Sigmoid colon (tissue), 7 donors: ENCODE measurements around the gene RBM38. TPM values are rescaled to one million over a fixed set of nuclear protein-coding genes. Genes with fewer than 3 reads are reported as not detected.
A peak's percentile ranks its signal among the peaks of the same experiment; 100 is the strongest.

Experiments
- DNase-seq: peaks from one replicate; pipeline ENCODE4 v3.0.0-alpha.2; 2019
- H3K27ac ChIP-seq, 4 donors: fragments of 200-600 bp; sonication (generic); one replicate each; pipeline ENCODE4 v1.5.1; 2016 to 2019; ENCODE audit warnings: mild to moderate bottlenecking in 1 of 4
- H3K27me3 ChIP-seq, 3 donors: fragments of 200-600 bp; sonication (generic); one replicate each; pipeline ENCODE4 v1.5.1; 2019; ENCODE audit warnings: mild to moderate bottlenecking in 1 of 3
- H3K36me3 ChIP-seq, 4 donors: fragments of 200-600 bp; sonication (generic); one replicate each; pipeline ENCODE4 v1.5.1; 2016 to 2019
- H3K4me1 ChIP-seq, 4 donors: fragments of 200-600 bp; sonication (generic); one replicate each; pipeline ENCODE4 v1.5.1; 2017 to 2019
- H3K4me3 ChIP-seq, 4 donors: fragments of 200-600 bp; sonication (generic); one replicate each; pipeline ENCODE4 v1.5.1; 2017 to 2019; ENCODE audit warnings: mild to moderate bottlenecking in 2 of 4, moderate library complexity in 1 of 4
- H3K9me3 ChIP-seq, 4 donors: fragments of 200-600 bp in 3 of 4; sonication (generic) in 3 of 4; one replicate each; pipeline versions ENCODE4 v1.5.1 to v1.6.1; 2013 to 2019
- CTCF ChIP-seq, 4 experiments: fragments of 450-650 bp in 3 of 4; fragments of 200-600 bp in 1 of 4; IDR thresholded peaks; one replicate each; pipeline ENCODE4 v1.5.1; 2016 to 2019; ENCODE audit warnings: antibody characterized with exemption in 4 of 4, mild to moderate bottlenecking in 3 of 4, moderate library complexity in 2 of 4
- EP300 ChIP-seq, 4 donors: sonication (generic); formaldehyde crosslinking; IDR thresholded peaks; one replicate each; pipeline ENCODE4 v1.6.1; 2017; ENCODE audit warnings: antibody characterized with exemption in 4 of 4
- POLR2A ChIP-seq, 2 donors: fragments of 450-650 bp; IDR thresholded peaks; one replicate each; pipeline ENCODE4 v1.6.1; 2016; ENCODE audit warnings: antibody characterized with exemption in 2 of 2, mild to moderate bottlenecking in 2 of 2, moderate library complexity in 2 of 2
- POLR2AphosphoS5 ChIP-seq, 4 donors: sonication (generic); formaldehyde crosslinking; IDR thresholded peaks; one replicate each; pipeline ENCODE4 v1.6.1; 2017; ENCODE audit warnings: antibody characterized with exemption in 4 of 4
- WGBS, 2 donors: extraction: QIAGEN DNeasy Blood & Tissue Kit; methylation state at CpG; one replicate each; pipeline ENCODE4 v1.1.7; 2013; 5-methylcytosine and 5-hydroxymethylcytosine counted together
- intact Hi-C: fragments of 100-400 bp; cut with DNase I; formaldehyde crosslinking; loops from one replicate; pipeline ENCODE4 v1.15.1; 2023
- polyA plus RNA-seq, 3 donors: library from polyadenylated mRNA; stranded (reverse); fragments of 200-250 nt; gene quantifications; one replicate each; pipeline ENCODE4 v1.2.3, GENCODE V29; 2013
- total RNA-seq, 4 donors: library from RNA; depleted of rRNA; stranded (reverse); fragments of >200 nt; gene quantifications; one replicate each; pipeline ENCODE4 v1.1.0, GENCODE V29; 2016
- donor health status: healthy with polysubstance abuse.
- donor health status: Bipolar disorder and iron deficiency.
- donor health status: healthy.

The RBM38 gene
- total and polyA plus RNA-seq, 7 donors = 31.4 to 94.2 (median 59.9) TPM

GRCh38 chr20:57372581-57373350 is 18.4 kb upstream of the RBM38 start:
- no peak for TF ChIP-seq POLR2A (IDR thresholded peaks at IDR 0.05)
- TF ChIP-seq POLR2AphosphoS5 (IDR thresholded peaks at IDR 0.05) = no peak
- no peak for TF ChIP-seq EP300 (IDR thresholded peaks at IDR 0.05)
- no peak for TF ChIP-seq CTCF (IDR thresholded peaks at IDR 0.05)
- Histone ChIP-seq H3K36me3 (peaks cover 51 to 100% (median 74%) of the 10 kb centered on the region in 4 donors), H3K27ac (no peak overlapping the region), H3K9me3 (no peaks in the 10 kb centered on the region), H3K4me1 (no peaks in the 10 kb centered on the region), H3K27me3 (no peaks in the 10 kb centered on the region), H3K4me3 (no peak overlapping the region)
- 89 to 92% methylated on average over 25 of the region's 25 CpGs for WGBS, 2 donors
- peak; percentile 51 for DNase-seq
- intact Hi-C loops = no loop called here

GRCh38 chr20:57374343-57374930 is 16.8 kb upstream of the RBM38 start:
- intact Hi-C loops = no loop called here

GRCh38 chr20:57374931-57375651 is 16.1 kb upstream of the RBM38 start:
- H3K4me3 ChIP-seq = peak overlapping the region in 1 of 4 donors; percentile 1
- intact Hi-C loops = no loop called here
- H3K4me1 ChIP-seq = no peaks in the 10 kb centered on the region
- DNase-seq = peak; percentile 70
- peak overlapping the region in 2 of 4 donors; percentile 13 to 35 for H3K27ac ChIP-seq
- no peaks in the 10 kb centered on the region for H3K27me3 ChIP-seq
- TF ChIP-seq POLR2A (IDR thresholded peaks at IDR 0.05) (no peak), CTCF (IDR thresholded peaks at IDR 0.05) (no peak), EP300 (IDR thresholded peaks at IDR 0.05) (no peak), POLR2AphosphoS5 (IDR thresholded peaks at IDR 0.05) (no peak)
- peaks cover 36 to 89% (median 53%) of the 10 kb centered on the region in 4 donors for H3K36me3 ChIP-seq
- WGBS, 2 donors = 87% methylated on average over 14 of the region's 14 CpGs
- no peaks in the 10 kb centered on the region for H3K9me3 ChIP-seq

More at GRCh38 chr20:57374343-57374930, 16.8 kb upstream of the RBM38 start:
- Histone ChIP-seq H3K9me3 (no peaks in the 10 kb centered on the region), H3K36me3 (peaks cover 39 to 95% (median 59%) of the 10 kb centered on the region in 4 donors), H3K27ac (peak overlapping the region in 1 of 4 donors; percentile 35), H3K4me3 (no peak overlapping the region), H3K27me3 (no peaks in the 10 kb centered on the region), H3K4me1 (no peaks in the 10 kb centered on the region)
- 80% methylated on average over 12 of the region's 12 CpGs for WGBS, 2 donors
- peak; percentile 57 for DNase-seq
- TF ChIP-seq CTCF (IDR thresholded peaks at IDR 0.05) (no peak), EP300 (IDR thresholded peaks at IDR 0.05) (no peak), POLR2AphosphoS5 (IDR thresholded peaks at IDR 0.05) (no peak), POLR2A (IDR thresholded peaks at IDR 0.05) (no peak)

- Histone ChIP-seq H3K27me3 (no peaks in the 10 kb centered on the region), H3K9me3 (no peaks in the 10 kb centered on the region), H3K4me3 (peak overlapping the region in 1 of 4 donors; percentile 1), H3K27ac (no peak overlapping the region), H3K36me3 (peaks cover 30 to 87% (median 46%) of the 10 kb centered on the region in 4 donors), H3K4me1 (no peaks in the 10 kb centered on the region)
- TF ChIP-seq EP300 (IDR thresholded peaks at IDR 0.05) (no peak), CTCF (IDR thresholded peaks at IDR 0.05) (no peak), POLR2A (IDR thresholded peaks at IDR 0.05) (no peak), POLR2AphosphoS5 (IDR thresholded peaks at IDR 0.05) (no peak)
- 92 to 95% methylated on average over 10 of the region's 10 CpGs for whole genome bisulfite sequencing, 2 donors
- intact Hi-C loops = no loop called here
- no peak for DNase-seq
Measured at GRCh38 chr20:57375652-57376230, 15.5 kb upstream of the RBM38 start.
